H1 (cell line): ENCODE results near the gene CDC14B. TPM values are rescaled to one million over a fixed set of nuclear protein-coding genes. Genes with fewer than 3 reads are reported as not detected.

Experiments
- CTCF ChIA-PET: fragments of 300-600 bp; sonication (Branson Sonifier 250); formaldehyde crosslinking; loops from one replicate; lab custom pipeline; 2021; ENCODE audit not compliant: partially characterized antibody; lab: Charles Lee
- POLR2A ChIA-PET: fragments of 300-600 bp; sonication (Branson Sonifier 250); formaldehyde crosslinking; loops from one replicate; lab custom pipeline; 2021; ENCODE audit warnings: inconsistent platforms; ENCODE audit not compliant: partially characterized antibody; lab: Charles Lee
- DNase-seq, 2 experiments: peaks; one replicate each; pipeline versions ENCODE4 v3.0.0 to v3.0.0-alpha.2; 2010 to 2022; ENCODE audit warnings: low spot score in 2 of 2, low read depth in 1 of 2, mixed read lengths in 1 of 2
- FAIRE-seq: peaks from 2 replicates; lab custom pipeline; 2011; peaks lifted over from hg19 to GRCh38; lab: Jason Lieb, UNC
- H2AFZ ChIP-seq: 2 replicates; pipeline ENCODE4 v1.8.1; 2012; ENCODE audit warnings: low read length, inconsistent platforms
- H2AK5ac ChIP-seq: 2 replicates; pipeline ENCODE4 v1.6.1; 2013; ENCODE audit warnings: low read depth, low read length
- H2BK120ac ChIP-seq: replicated peaks from 2 replicates; pipeline ENCODE3; 2013; ENCODE audit warnings: low read depth, low read length, inconsistent platforms
- H2BK12ac ChIP-seq: 2 replicates; pipeline ENCODE4 v1.6.1; 2013; ENCODE audit warnings: low read depth, low read length
- H2BK15ac ChIP-seq: 2 replicates; pipeline ENCODE4 v1.6.1; 2013; ENCODE audit warnings: low read length
- H2BK20ac ChIP-seq: 2 replicates; pipeline ENCODE4 v1.6.1; 2013; ENCODE audit warnings: low read length
- H2BK5ac ChIP-seq: 2 replicates; pipeline ENCODE4 v1.6.1; 2013; ENCODE audit warnings: low read depth, low read length
- H3K14ac ChIP-seq: 2 replicates; pipeline ENCODE4 v1.6.1; 2013; ENCODE audit warnings: inconsistent platforms; ENCODE audit not compliant: insufficient read length
- H3K18ac ChIP-seq: 2 replicates; pipeline ENCODE4 v1.6.1; 2013; ENCODE audit warnings: low read length; ENCODE audit errors: extremely low read depth
- H3K23ac ChIP-seq: 2 replicates; pipeline ENCODE4 v1.6.1; 2013; ENCODE audit warnings: inconsistent platforms; ENCODE audit not compliant: insufficient read length
- H3K23me2 ChIP-seq: 2 replicates; pipeline ENCODE4 v1.6.1; 2013; ENCODE audit warnings: low read depth, low read length
- H3K27ac ChIP-seq: 2 replicates; pipeline ENCODE4 v1.6.1; 2011; ENCODE audit warnings: low read depth, low read length, inconsistent platforms
- H3K27me3 ChIP-seq, 4 experiments: replicated peaks in 1 of 4; 1 replicate in 1 of 4; 2 replicates in 3 of 4; pipeline versions ENCODE4 v1.6.1 to v1.8.1; 2011 to 2013; ENCODE audit warnings: low read length in 3 of 4, mild to moderate bottlenecking in 3 of 4, inconsistent platforms in 2 of 4, mixed read lengths in 2 of 4, moderate library complexity in 1 of 4; ENCODE audit not compliant: control insufficient read depth in 3 of 4, insufficient read depth in 3 of 4; ENCODE audit errors: extremely low read depth in 1 of 4
- H3K36me3 ChIP-seq, 4 experiments: 2 replicates each; pipeline versions ENCODE4 v1.6.1 to v1.8.1; 2011 to 2013; ENCODE audit warnings: mild to moderate bottlenecking in 4 of 4, low read length in 3 of 4, moderate library complexity in 2 of 4, control low read depth in 1 of 4, inconsistent platforms in 1 of 4; ENCODE audit not compliant: insufficient read depth in 4 of 4, control insufficient read depth in 2 of 4
- H3K4ac ChIP-seq: replicated peaks from 2 replicates; pipeline ENCODE3; 2013; ENCODE audit warnings: low read length, low read depth, mixed read lengths, inconsistent platforms; ENCODE audit not compliant: insufficient read length
- H3K4me1 ChIP-seq, 4 experiments: replicated peaks in 1 of 4; 1 replicate in 1 of 4; 2 replicates in 3 of 4; pipeline versions ENCODE4 v1.6.1 to v1.8.1; 2011 to 2013; ENCODE audit warnings: low read length in 3 of 4, inconsistent platforms in 2 of 4, mixed read lengths in 1 of 4; ENCODE audit not compliant: insufficient read depth in 4 of 4, control insufficient read depth in 3 of 4
- H3K4me2 ChIP-seq, 2 experiments: 2 replicates each; pipeline versions ENCODE4 v1.6.1 to v1.8.1; 2011 to 2013; ENCODE audit warnings: low read depth in 2 of 2, low read length in 2 of 2, control low read depth in 1 of 2, inconsistent platforms in 1 of 2, mild to moderate bottlenecking in 1 of 2; ENCODE audit not compliant: insufficient read depth in 1 of 2
- H3K4me3 ChIP-seq, 4 experiments: fragments of 200-600, 300-600 bp in 1 of 4; sonication (generic), shearing (Covaris generic), sonication (Bioruptor Twin) in 1 of 4; 2 replicates each; pipeline versions ENCODE4 v1.5.1 to v1.8.1; 2011 to 2016; ENCODE audit warnings: low read length in 4 of 4, low read depth in 3 of 4, control low read depth in 2 of 4, inconsistent platforms in 2 of 4, mild to moderate bottlenecking in 2 of 4, mixed read lengths in 1 of 4, moderate library complexity in 1 of 4; ENCODE audit not compliant: insufficient read depth in 2 of 4; ENCODE audit errors: extremely low read depth in 1 of 4
- H3K56ac ChIP-seq: replicated peaks from 2 replicates; pipeline ENCODE3; 2013; ENCODE audit warnings: low read depth, mild to moderate bottlenecking, mixed read lengths, low read length, inconsistent platforms; ENCODE audit not compliant: insufficient read length
- H3K79me1 ChIP-seq: 2 replicates; pipeline ENCODE4 v1.6.1; 2013; ENCODE audit warnings: low read depth, low read length, control low read depth
- H3K79me2 ChIP-seq, 2 experiments: 2 replicates each; pipeline versions ENCODE4 v1.6.1 to v1.8.1; 2012 to 2013; ENCODE audit warnings: low read length in 2 of 2, mild to moderate bottlenecking in 2 of 2, inconsistent platforms in 1 of 2; ENCODE audit not compliant: insufficient read depth in 2 of 2, control insufficient read depth in 1 of 2
- H3K9ac ChIP-seq, 4 experiments: replicated peaks in 1 of 4; 1 replicate in 1 of 4; 2 replicates in 3 of 4; pipeline versions ENCODE4 v1.6.1 to v1.8.1; 2011 to 2013; ENCODE audit warnings: low read depth in 3 of 4, low read length in 3 of 4, control low read depth in 2 of 4, mild to moderate bottlenecking in 2 of 4, moderate library complexity in 2 of 4, inconsistent platforms in 1 of 4; ENCODE audit errors: extremely low read depth in 1 of 4
- H3K9me3 ChIP-seq, 2 experiments: 2 replicates each; pipeline versions ENCODE4 v1.6.1 to v1.8.1; 2012 to 2013; ENCODE audit warnings: mild to moderate bottlenecking in 2 of 2, moderate library complexity in 2 of 2, control low read depth in 1 of 2, inconsistent platforms in 1 of 2, low read depth in 1 of 2, low read length in 1 of 2, mixed read lengths in 1 of 2; ENCODE audit not compliant: insufficient read depth in 2 of 2
- H4K20me1 ChIP-seq, 2 experiments: replicated peaks in 1 of 2; 2 replicates each; pipeline versions ENCODE3 to v1.8.1; 2011 to 2013; ENCODE audit warnings: inconsistent platforms in 2 of 2, low read length in 2 of 2, mild to moderate bottlenecking in 1 of 2; ENCODE audit not compliant: insufficient read depth in 2 of 2, control insufficient read depth in 1 of 2
- H4K5ac ChIP-seq: 2 replicates; pipeline ENCODE4 v1.6.1; 2013; ENCODE audit warnings: low read length, low read depth, mixed read lengths, inconsistent platforms; ENCODE audit not compliant: insufficient read length
- H4K8ac ChIP-seq: 2 replicates; pipeline ENCODE4 v1.8.0; 2013; ENCODE audit warnings: mild to moderate bottlenecking, moderate library complexity, low read length, inconsistent platforms; ENCODE audit not compliant: insufficient read depth; ENCODE audit errors: extremely low read depth
- H4K91ac ChIP-seq: replicated peaks from 2 replicates; pipeline ENCODE3; 2013; ENCODE audit warnings: low read length, mixed read lengths, inconsistent platforms; ENCODE audit not compliant: insufficient read length
- CEBPB ChIP-seq: IDR thresholded peaks from 2 replicates; pipeline ENCODE4 v1.6.1; 2012; ENCODE audit warnings: low read depth, low read length
- CHD2 ChIP-seq: IDR thresholded peaks from 2 replicates; pipeline ENCODE4 v1.6.1; 2012; ENCODE audit warnings: low read length, improper control_type of control experiment
- FOSL1 ChIP-seq: IDR thresholded peaks from 2 replicates; pipeline ENCODE4 v1.6.1; 2011; ENCODE audit warnings: mild to moderate bottlenecking, low read depth, low read length, moderate library complexity; ENCODE audit not compliant: insufficient read depth
- HDAC2 ChIP-seq, 2 experiments: fragments of 300-600 bp in 1 of 2; sonication (generic) in 1 of 2; IDR thresholded peaks; 2 replicates each; pipeline ENCODE4 v1.6.1; 2011 to 2012; ENCODE audit warnings: low read depth in 2 of 2, low read length in 2 of 2, mild to moderate bottlenecking in 2 of 2, moderate library complexity in 2 of 2, borderline replicate concordance in 1 of 2, inconsistent platforms in 1 of 2
- KDM1A ChIP-seq: fragments of 200-600, 300-600 bp; sonication (generic); IDR thresholded peaks from 2 replicates; pipeline ENCODE4 v1.7.1; 2016; ENCODE audit warnings: mild to moderate bottlenecking, low read length, borderline replicate concordance
- NANOG ChIP-seq: IDR thresholded peaks from 2 replicates; pipeline ENCODE4 v1.6.1; 2011; ENCODE audit warnings: low read length, low read depth, mild to moderate bottlenecking, inconsistent platforms; ENCODE audit not compliant: insufficient read depth, poor library complexity, severe bottlenecking
- PHF8 ChIP-seq: fragments of 200-600 bp; sonication (generic); conservative IDR thresholded peaks from 2 replicates; pipeline ENCODE4 v1.7.1; 2012; ENCODE audit warnings: low read depth, mild to moderate bottlenecking, inconsistent platforms, low read length, moderate library complexity
- RAD21 ChIP-seq, 2 experiments: IDR thresholded peaks in 1 of 2; conservative IDR thresholded peaks in 1 of 2; 2 replicates each; pipeline ENCODE4 v1.6.1; 2011; ENCODE audit warnings: low read depth in 2 of 2, low read length in 2 of 2, improper control_type of control experiment in 1 of 2, inconsistent platforms in 1 of 2, mild to moderate bottlenecking in 1 of 2, moderate library complexity in 1 of 2
- WGBS, 2 experiments: shearing (Covaris generic) in 1 of 2; methylation state at CpG; one replicate each; pipeline versions ENCODE4 v1.1.6 to v1.1.7; 2013 to 2015; ENCODE audit warnings: low lambda C conversion rate in 2 of 2, mixed read lengths in 2 of 2, inconsistent platforms in 1 of 2, low coverage in 1 of 2, missing lambda C conversion rate in 1 of 2; ENCODE audit not compliant: insufficient replicate concordance in 2 of 2, insufficient coverage in 1 of 2, insufficient read length in 1 of 2; ENCODE audit errors: extremely low coverage in 1 of 2, missing lambda C conversion rate in 1 of 2; 5-methylcytosine and 5-hydroxymethylcytosine counted together
- polyA plus RNA-seq, 7 experiments: library from polyadenylated mRNA; depleted of rRNA in 3 of 7; stranded (reverse) in 5 of 7; unstranded in 2 of 7; fragments of >200 nt in 5 of 7; fragments of 200-250 nt in 2 of 7; gene quantifications; 1 replicate in 5 of 7; 2 replicates in 1 of 7; 4 replicates in 1 of 7; pipeline versions ENCODE4 v1.2.1 to v1.2.3, GENCODE V29; 2011 to 2013; ENCODE audit warnings: missing spikeins in 2 of 7, mixed read lengths in 2 of 7
- total RNA-seq: library from RNA; stranded (reverse); fragmentation: NEBNext Ultra II Directional; extraction: Animal tissue kit (Norgen Biotek cat#: 25700); gene quantifications from 2 replicates; pipeline ENCODE4 v1.2.1, GENCODE V29; 2021
- TF ChIP-seq, protein P1 (sequence below): IDR thresholded peaks from 2 replicates; pipeline ENCODE4 v1.6.1; 2011; ENCODE audit warnings: low read length, improper control_type of control experiment

CDC14B gene
- total and polyA plus RNA-seq, 2 of the 8 experiments (the other 6 are each of a cell fraction or from before 2014, with no cell fraction given): 17.2 to 44.6 TPM

DNA sequence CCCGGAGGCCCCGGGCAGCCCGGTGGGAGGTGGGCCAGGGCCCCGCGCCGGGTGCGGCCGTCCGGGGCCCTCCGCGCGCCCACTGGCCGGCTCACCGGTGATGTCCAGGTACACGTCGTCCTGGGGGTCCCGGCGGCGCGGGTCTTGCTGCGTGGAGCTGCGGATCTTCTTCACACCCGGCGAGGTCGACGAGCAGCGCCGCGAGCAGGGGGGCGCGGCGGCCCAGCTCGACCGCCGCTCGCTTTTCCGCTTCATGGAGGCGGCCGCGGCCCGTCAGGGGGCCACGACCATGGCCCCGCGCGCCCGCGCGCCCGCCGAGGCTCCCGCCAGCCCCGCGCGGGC lies 548 bp downstream of the CDC14B start:
- no peak overlapping the region for H2AFZ ChIP-seq
- H3K56ac ChIP-seq: no peak overlapping the region
- H2BK20ac ChIP-seq: no peak overlapping the region
- H3K4me1 ChIP-seq: peaks cover 4 to 12% (median 10%) of the 10 kb centered on the region in 4 experiments
- no peak overlapping the region for H2BK120ac ChIP-seq
- 1% methylated on average over 39 of the region's 54 CpGs; no CpG with 5 or more reads in 1 of the 2 experiments for WGBS, 2 experiments
- TF ChIP-seq RAD21 (IDR thresholded peaks at IDR 0.05 in 1 of 2, conservative IDR thresholded peaks at IDR 0.05 in 1 of 2; ENCODE audit: low read depth in 2 of 2, low read length in 2 of 2) (no peak), CHD2 (no peak), HDAC2 (IDR thresholded peaks at IDR 0.05; ENCODE audit: borderline replicate concordance in 1 of 2, low read depth in 2 of 2, low read length in 2 of 2) (no peak), PHF8 (peak; percentile 30; the same call in 1 of the 2 replicates), CEBPB (no peak), FOSL1 (no peak), NANOG (no peak), KDM1A (no peak)
- TF ChIP-seq, protein P1, sequence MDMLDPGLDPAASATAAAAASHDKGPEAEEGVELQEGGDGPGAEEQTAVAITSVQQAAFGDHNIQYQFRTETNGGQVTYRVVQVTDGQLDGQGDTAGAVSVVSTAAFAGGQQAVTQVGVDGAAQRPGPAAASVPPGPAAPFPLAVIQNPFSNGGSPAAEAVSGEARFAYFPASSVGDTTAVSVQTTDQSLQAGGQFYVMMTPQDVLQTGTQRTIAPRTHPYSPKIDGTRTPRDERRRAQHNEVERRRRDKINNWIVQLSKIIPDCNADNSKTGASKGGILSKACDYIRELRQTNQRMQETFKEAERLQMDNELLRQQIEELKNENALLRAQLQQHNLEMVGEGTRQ: no peak
- ChIA-PET POLR2A (interaction anchor here (0.7 to 1.5 kb wide), 4 partner anchors 9 to 1014 kb away, joined by 3 to 6 read pairs (median 4); partner anchors contain the start of genes NCBP1 and TSTD2), CTCF (interaction anchor here (0.7 to 1.8 kb wide), 5 partner anchors 8 to 186 kb away, joined by 3 to 7 read pairs (median 4); no protein-coding TSS in a partner anchor)
- H3K4ac ChIP-seq: no peak overlapping the region
- no peak overlapping the region for H2BK12ac ChIP-seq
- peaks cover 15% of the 10 kb centered on the region in 2 experiments for H4K20me1 ChIP-seq
- no peak overlapping the region for H2BK15ac ChIP-seq
- peak overlapping the region; percentile 81 to 98 for H3K4me2 ChIP-seq
- no peak overlapping the region for H4K5ac ChIP-seq
- H3K4me3 ChIP-seq: peak overlapping the region; percentile 51 to 85 (median 72)
- peaks cover 2 to 43% of the 10 kb centered on the region in 2 experiments; a peak in 2 of 4 replicates for H3K79me2 ChIP-seq
- peak overlapping the region in 2 of 4 experiments; percentile 21 to 53; a peak in 3 of 7 replicates for H3K9ac ChIP-seq
- DNase-seq (no peak), FAIRE-seq (no peak)
- H3K27ac ChIP-seq: no peak overlapping the region
- no peak overlapping the region for H2BK5ac ChIP-seq
- H3K27me3 ChIP-seq: peaks cover 0 to 13% (median 6%) of the 10 kb centered on the region in 4 experiments; a peak in 5 of 7 replicates
- H3K18ac ChIP-seq: no peak overlapping the region
- H4K8ac ChIP-seq: no peak overlapping the region
- H2AK5ac ChIP-seq: no peak overlapping the region
- H3K79me1 ChIP-seq: peaks cover 5% of the 10 kb centered on the region; the same call in 1 of the 2 replicates
- H3K36me3 ChIP-seq: no peaks in the 10 kb centered on the region
- H3K14ac ChIP-seq: no peak overlapping the region
- peaks cover 17% of the 10 kb centered on the region for H3K23me2 ChIP-seq
- no peaks in the 10 kb centered on the region for H3K9me3 ChIP-seq
- no peak overlapping the region for H4K91ac ChIP-seq
- no peak overlapping the region for H3K23ac ChIP-seq
